SIG-M5 treated with dmso at 0.1 percent for 504 hours (cell line): ENCODE data around the gene PLXNB2.
A peak's percentile ranks its signal among the peaks of the same experiment; 100 is the strongest.

Source experiments
- DNase-seq: peaks from one replicate; lab custom pipeline; 2025; ENCODE audit not compliant: unreplicated experiment; lab: John Stamatoyannopoulos, UW

The PLXNB2 gene

GRCh38 chr22:50267591-50268390 is 39.7 kb downstream of the PLXNB2 start:
- no peak for DNase-seq

DNA sequence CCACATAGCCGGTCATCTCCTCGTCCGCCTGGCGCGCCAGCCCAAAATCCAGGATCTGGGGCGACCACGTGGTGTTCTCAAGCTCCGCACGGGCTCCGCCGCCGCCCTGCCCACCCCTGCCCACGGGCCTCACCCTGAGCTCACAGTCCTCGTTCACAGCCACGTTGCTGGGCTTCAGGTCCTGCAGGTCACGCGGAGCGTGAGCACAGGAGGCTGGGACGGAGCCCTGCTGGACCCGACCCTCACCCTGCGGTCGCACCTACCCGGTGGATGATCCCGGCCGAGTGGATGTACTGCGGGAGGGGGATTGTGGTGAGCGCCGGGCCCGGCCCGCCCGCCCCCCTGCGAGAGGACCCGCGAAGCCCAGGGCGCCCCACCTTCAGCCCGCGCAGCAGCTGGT is 40.5 kb downstream of the PLXNB2 start:
- no peak for DNase-seq

DNA sequence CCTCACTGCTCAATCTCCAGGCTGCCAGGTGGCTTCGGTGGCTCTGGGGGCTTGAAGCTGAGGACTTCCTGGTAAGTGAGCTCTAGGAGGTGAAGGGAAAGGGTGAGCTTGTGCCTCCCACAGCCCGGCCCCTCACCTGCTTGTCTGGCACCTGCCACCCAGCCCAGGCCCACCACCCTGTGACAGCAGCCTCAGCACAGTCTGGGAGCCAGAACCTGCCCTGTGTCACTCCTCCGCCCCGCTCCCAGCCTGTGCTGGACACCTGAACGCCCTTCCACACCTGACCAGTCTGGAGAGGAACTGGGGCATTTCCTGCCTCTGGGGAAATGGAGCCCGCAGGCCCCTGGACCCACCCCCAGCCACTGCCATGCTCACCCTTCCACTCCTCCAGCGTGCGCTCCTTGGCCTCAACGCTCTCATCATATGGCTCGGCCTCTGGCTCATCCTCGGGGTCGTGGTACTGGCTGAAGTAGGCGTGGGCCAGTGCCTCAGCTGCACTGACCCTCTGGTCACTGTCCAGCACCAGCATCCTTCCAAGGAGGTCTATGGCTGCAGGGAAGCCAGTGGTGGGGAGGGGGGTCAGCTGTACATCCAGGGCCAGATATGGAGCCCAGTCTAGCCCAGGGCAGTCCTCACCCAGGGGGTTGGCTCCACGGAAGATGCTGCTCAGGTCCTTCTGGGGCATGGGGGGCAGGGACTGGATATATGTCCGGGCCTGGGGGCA is 42.3 kb downstream of the PLXNB2 start:
- no peak for DNase-seq

DNA sequence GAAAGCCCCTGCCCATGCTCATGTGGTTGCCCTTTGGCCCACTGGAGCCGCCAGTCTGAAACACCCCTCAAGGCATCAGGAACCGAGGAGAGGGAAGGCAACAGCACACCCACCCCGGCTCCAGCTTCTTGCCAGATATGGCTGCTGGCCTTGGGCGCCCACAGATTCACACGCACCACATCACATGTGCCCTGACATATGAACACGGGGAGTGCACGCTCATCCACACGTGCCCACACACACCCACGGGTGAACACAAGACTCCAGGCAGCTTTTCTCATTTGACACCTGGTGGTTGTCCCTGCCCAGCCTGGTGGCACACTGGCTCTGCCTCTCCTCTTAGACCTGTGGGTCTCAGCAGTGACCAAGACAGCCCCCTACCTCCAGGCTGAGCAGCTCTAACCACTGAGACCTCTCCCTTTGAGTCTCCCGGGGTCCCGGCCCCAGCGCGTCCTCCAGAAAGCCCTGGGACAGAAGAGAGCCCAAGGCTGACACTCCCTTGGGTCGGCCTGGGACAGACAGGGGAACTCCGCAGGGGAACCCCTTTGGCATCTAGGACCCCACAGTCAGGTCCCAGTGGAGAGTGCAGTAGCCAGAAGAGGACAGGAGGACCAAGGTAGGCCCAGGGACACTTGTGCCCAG is 43.2 kb downstream of the PLXNB2 start:
- no peak for DNase-seq

GRCh38 chr22:50262973-50263617 is 44.4 kb downstream of the PLXNB2 start:
- no peak for DNase-seq

- no peak for DNase-seq
Observed at GRCh38 chr22:50262460-50262911, 45.0 kb downstream of the PLXNB2 start.

DNA sequence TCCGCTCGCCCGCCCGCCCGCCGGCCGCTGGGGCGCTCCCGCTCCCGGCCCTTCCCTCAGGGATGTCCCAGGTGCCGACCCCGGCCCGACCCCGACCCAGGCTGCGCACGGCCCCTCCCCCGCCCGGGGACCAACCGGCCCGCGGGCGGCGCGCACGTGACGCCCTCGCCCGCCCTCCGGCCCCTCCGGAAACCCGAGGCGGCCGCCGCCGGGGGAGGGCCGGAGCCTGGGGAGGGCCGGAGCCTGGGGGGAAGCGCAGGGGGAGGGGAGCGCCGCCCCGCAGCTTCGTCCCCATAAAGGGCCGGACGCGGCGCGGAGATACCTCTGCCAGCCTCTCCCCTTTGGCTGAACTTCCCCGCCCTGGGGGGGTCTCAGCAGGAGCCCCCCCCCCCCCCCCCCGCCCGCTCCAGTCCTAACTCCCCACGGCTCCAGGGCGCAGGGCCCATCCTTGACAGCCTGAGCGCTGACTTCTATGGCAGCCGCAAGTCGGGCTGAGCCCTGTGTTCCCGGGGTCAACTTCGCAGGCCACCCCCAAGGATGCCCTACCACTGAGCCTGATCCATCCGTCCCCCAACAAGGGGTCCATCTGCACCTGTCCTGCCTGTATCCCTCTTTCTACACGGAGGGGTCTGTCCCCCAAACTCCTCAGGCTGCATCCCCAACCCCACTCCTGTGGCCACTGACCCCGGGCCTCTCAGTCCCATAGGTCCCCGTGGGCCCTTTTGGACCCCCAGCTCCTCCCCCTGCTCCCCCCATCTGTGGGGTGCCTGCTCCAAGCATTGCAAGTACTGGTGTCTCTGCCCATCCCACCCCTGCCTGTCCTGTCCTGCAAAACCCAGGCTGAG is 45.6 kb downstream of the PLXNB2 start, which contains the start of gene MAPK12:
Gene MAPK12 (minus strand): TSS at position 69 of the 845 bp plus-strand sequence. CDS start 174 bp downstream, outside the sequence.
- DNase-seq = no peak

DNA sequence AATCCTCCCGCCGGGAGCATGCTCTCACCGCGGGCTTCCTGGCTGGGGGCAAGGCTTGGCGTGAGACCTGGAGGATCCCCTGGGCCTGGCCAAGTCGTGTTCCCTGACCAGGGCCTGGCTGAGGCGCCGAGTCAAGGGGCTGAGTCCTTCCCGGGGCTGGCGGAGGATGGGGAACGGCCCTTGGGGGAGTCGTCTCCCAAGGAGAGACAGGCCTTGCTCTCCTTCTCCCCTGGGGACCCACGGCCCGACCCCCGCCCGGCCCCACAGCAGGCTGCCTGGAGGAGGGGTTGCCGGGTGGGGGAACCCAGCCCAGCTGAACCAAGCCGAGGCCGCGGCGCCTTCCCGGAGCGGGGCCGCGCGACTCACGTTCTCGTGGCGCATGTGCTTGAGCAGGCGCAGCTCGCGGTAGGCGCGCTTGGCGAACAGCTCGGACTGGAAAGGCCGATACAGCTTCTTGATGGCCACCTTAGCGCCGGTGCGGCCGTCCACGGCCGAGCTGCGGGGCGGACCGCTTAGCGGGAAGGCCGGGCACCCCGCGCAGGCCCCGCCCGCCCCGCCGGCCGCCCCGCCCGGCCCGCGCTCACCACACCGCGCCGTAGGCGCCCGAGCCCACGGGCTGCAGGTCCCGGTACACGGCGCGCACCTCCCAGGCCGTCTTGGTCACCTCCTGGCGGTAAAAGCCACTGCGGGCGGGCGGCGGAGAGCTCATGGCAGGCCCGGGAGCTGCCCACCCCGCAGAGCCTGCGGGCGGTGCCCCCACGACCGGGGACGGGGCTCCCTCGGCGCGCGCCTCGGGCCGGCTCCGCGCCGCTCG is 46.4 kb downstream of the PLXNB2 start:
- peak; percentile 16 for DNase-seq

DNA sequence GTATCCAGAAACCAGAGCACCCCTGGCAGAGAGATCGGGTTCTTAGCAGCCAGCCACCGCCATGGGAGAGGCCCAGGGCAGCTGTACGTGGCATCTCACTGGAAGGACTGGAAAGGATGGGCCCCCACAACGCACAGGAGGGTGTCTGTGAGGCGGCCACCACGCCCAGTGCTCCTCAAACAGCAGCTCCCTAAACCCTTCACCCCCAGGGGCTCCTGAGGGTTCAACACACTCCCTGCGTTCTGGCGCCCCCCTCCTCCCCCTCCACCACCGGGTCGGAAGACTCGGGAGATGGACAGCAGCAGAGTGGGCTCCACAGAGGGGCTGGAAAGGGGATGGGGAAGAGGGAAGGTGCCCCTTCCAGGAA is 47.0 kb downstream of the PLXNB2 start:
- DNase-seq = no peak

- no peak for DNase-seq
Observed at GRCh38 chr22:50259302-50259701, 48.1 kb downstream of the PLXNB2 start.

- no peak for DNase-seq
Observed at GRCh38 chr22:50258361-50259292, 48.8 kb downstream of the PLXNB2 start.

- DNase-seq = no peak
Observed at GRCh38 chr22:50257451-50258360, 49.7 kb downstream of the PLXNB2 start.

GRCh38 chr22:50257041-50257440 is 50.4 kb downstream of the PLXNB2 start:
- DNase-seq = no peak

GRCh38 chr22:50256258-50256862 is 51.1 kb downstream of the PLXNB2 start:
- no peak for DNase-seq

- DNase-seq = no peak
Observed at GRCh38 chr22:50255607-50256006, 51.8 kb downstream of the PLXNB2 start.

- no peak for DNase-seq
Observed at GRCh38 chr22:50255099-50255498, 52.3 kb downstream of the PLXNB2 start.

DNA sequence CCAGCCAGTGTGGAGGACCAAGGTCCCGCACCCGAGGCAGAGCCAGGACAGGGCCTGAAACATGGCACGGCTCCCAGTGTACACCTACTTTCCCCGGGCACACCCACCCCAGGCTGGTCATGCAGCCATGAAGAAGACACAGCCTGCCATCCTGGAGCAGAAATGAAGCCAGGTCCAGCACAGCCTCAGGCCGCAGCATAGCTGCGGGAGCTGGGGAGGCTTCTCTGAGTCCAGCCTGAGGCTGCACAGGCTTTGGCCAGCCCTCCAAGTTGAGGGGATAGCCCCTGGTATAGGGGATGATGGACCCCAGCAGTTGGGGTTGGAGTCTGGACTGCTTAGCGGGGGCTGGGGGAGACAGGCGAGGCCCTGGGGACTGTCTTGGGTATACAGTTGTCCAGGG is 53.5 kb downstream of the PLXNB2 start:
- no peak for DNase-seq
